HG02970 (cell line): ENCODE measurements around the gene STARD9.
"Not testable (repeated sequence)": the region's sequence is repeated elsewhere in the genome, so short reads cannot be mapped to it uniquely, and the experiment has no call there.

Source experiments
- ATAC-seq: cut with Tn5 transposase; IDR thresholded peaks from one replicate; pipeline ENCODE4 v1.9.1; 2021; ENCODE audit warnings: mild to moderate bottlenecking, moderate library complexity, moderate number of reproducible peaks; ENCODE audit not compliant: unreplicated experiment, low FRiP score

Gene STARD9

DNA sequence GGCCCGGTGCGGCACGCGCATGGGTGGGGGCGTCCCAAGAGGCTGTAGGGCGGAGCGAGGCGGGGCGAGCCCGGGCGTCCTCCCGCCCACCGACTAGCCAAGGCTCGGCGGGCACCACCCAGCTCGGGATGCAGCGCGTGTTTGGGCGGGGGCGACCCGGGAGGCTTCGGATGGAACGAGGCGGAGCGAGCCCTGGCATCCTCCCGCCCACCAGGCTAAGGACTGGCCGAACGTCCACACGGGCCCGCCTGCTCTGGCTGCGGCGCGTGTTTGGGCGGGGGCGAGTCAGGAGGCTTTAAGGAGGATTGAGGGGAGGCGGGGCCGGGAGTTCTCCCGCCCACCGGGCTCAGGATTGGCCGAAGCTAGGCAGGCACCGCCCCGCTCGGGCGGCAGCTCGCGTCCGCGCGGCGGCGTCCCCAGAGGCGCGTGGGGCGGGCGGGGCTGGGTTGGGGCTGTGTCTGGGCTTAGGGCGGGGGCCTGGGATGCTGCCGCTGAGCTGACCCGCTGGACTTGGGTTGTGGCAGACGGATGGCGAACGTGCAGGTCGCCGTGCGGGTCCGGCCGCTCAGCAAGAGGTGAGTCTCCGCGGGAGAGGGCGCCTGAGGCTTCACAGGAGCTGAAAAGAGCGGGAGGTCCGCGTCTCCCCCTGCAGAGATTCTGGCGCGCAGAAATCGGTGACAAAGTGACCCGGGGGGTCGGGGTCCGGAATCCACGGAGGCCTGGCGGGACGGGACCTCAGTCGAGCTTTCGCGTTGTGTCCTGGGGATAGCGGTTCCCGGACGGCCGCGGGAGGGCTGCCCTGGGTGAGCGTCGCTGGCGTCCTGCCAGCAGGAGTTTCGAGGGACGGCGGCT, at the start of gene STARD9:
Gene STARD9, plus strand, starts transcription at position 419 of the 852 bp plus-strand sequence. Its CDS starts 110 bp downstream, at position 529.
- peak; percentile 91 for ATAC-seq

DNA sequence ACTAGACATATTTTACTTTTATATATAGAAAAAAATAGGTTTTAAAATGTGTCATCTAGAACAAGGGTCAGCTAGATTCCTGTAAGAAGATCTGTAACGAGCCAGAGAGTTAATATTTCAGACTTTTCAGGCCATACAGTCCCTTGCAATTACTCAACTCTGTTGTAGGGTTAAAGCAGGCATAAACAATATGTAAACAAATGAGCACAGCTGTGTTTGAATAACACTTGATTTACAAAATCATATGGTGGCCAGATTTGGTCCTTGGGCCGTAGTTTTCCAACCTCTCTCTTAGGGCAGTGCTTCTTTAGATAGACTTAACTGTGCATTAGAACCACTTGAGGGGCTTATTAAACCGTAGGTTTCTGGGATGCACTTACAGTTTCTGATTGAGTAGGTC, 46.4 kb upstream of the STARD9 start:
- no peak for ATAC-seq

DNA sequence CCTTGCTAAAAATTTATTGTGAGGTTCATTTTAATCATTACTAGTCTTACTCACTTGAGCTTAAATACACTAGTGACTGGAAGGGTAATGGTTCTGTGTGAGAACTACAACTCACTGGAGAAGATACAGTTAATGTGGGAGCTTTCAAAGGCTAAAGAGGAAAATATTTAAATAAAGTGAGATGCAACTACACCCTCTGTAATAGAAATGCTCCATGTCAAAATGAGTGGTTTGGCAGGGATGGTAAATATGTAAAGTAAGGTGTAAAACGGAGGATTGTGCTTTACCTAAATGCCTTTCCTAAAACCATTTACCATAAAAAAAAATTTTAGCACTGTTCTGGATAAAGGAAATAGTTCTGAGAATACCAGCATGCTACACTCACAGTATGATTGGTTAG, 42.2 kb upstream of the STARD9 start:
- no peak for ATAC-seq

DNA sequence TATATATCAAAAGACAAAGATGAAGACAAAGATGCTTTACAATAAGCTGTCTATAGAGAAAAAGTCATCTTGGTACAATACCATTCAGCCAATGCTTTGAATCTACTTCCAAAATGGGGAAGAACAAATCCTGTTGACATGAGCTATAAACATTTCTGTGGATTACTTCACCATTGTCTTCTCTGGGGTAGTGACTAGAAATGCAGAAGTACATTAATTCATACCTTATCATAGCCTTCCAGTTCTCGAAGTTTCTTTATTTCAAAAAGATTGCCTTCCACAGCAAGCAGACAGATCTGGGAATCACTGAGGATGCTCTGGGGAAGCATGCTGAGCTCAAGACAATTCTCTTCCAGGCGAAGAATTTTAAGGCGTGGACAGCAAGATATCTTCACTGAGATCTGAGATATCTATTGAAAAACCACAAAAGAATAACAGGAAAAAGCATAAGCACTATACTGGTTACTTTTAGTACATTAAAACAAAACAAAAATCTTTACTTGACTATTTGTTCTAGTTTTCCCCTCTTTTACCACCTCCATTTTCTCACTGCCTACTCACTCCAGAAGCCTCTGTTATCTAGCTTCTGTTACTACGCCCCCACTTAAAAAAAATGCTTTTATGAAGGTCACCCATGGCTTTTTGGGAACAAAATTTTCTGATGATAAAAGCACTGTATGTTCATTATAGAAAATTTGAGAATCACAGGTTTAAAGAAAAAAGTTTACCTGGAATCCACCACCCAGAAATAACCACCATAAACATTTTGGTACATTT, 30.4 kb upstream of the STARD9 start:
- no peak for ATAC-seq

DNA sequence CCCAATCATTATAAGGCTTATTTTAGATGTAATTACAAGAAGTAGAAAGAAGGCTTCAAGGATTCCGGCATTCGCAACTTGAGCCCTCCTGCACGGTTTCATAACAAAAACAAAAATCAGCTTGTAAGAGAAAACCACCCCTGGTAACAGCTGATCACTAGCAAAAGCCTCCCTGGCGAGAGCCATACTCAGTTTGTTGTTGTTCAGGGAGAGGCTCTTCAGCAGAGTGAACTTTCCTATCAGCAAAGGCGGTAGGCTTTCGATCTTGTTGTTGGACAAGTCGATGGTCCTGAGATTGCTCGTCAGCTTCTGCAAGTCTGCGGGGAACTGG, 27.5 kb upstream of the STARD9 start:
- ATAC-seq, result no peak

DNA sequence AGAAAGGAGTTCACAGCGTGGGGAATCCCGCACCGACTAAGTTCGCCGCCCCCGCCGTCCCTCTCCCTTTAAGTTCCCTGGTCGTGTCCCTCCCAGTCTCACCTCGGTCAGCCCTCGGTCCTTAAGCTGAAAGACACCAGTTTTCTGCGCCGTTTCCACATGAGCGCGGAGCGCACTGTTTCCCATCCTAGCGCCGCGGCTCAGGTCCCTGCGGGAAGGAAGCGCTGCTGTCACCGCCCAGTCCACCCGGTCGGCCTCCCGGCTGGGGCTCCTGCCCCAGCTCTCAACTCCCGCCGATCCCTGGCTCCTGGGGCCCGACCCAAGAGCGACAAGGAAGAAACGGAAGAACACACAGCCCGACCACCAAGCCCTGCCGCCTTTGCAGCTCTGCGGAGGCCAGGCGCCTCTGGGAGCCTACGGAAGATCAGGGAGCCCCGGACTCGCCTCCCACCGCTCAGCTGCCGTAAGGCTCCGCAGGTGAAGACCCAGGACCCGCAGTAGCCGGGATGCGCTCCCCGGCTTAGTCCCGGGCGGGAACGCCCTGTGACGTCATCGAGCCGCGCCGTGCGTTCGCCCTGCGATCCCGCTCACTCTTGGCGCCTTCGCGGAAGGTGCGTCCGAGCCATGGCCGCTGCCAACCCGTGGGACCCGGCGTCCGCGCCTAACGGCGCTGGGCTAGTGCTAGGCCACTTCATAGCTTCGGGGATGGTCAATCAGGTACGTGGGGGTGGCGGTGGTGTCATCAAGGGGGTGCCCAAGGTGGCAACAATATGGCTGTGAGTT, 27.0 kb upstream of the STARD9 start, which contains the start of the genes HAUS2 and LRRC57:
Gene HAUS2, plus strand, starts transcription at position 590 of the 783 bp plus-strand sequence. Its CDS starts 35 bp downstream, at position 625.
Gene LRRC57, minus strand, starts transcription at position 545 of the 783 bp plus-strand sequence. Its CDS starts 359 bp downstream, at position 186.
- peak; percentile 80 for ATAC-seq

GRCh38 chr15:42549032-42549491, 26.3 kb upstream of the STARD9 start:
- peak; percentile 44 for ATAC-seq

- no peak for ATAC-seq
These were observed 25.5 kb upstream of the STARD9 start for GRCh38 chr15:42549741-42550392.

GRCh38 chr15:42553554-42553953, 21.9 kb upstream of the STARD9 start:
- ATAC-seq, result no peak

GRCh38 chr15:42556550-42557207, 18.7 kb upstream of the STARD9 start:
- not testable (repeated sequence) for ATAC-seq

DNA sequence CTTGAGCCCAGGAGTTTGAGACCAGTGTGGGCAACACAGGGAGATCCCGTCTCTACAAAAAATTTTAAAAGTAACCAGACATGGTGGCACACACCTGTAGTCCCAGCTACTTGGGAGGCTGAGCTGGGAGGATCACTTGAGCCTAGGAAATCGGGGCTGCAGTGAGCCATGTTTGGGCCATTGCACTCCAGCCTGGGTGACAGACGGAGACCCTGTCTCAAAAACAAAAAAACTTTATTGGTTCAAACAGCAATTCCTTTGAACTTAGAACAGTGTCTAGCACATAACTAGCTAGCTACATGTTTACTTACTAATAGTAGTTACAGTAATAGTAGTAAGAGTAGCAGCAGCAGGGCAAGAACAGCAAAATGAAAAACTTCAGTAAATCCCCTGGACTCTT, 16.7 kb upstream of the STARD9 start:
- ATAC-seq, result no peak

GRCh38 chr15:42576040-42576594, 711 bp downstream of the STARD9 start:
- ATAC-seq, result no peak

- no peak for ATAC-seq
These were observed 1.4 kb downstream of the STARD9 start for GRCh38 chr15:42576776-42577175.

DNA sequence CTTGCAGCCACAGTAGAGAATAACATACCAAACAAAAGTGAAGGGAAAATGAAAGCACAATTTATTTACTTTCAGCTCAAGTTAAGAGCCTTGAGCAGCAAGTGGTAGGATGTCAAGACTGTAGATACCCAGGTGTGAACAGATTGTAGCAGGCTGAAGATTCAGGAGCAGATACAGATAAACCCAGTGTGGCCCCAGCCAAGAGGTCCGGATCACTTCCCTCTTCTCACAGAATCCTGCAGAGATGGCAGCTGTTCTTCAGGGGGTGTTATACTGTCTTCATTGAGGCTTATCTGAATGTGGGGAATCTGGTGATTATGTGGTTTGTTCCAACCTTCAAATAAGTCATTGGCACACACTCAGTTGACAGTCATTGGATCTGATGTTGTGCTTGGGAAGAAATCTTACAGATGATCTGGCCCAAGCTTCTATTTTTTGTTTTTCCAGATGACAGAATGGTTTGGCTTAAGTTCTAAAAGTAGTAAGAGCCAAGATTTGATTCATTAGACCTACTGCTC, 2.2 kb downstream of the STARD9 start:
- no peak for ATAC-seq

DNA sequence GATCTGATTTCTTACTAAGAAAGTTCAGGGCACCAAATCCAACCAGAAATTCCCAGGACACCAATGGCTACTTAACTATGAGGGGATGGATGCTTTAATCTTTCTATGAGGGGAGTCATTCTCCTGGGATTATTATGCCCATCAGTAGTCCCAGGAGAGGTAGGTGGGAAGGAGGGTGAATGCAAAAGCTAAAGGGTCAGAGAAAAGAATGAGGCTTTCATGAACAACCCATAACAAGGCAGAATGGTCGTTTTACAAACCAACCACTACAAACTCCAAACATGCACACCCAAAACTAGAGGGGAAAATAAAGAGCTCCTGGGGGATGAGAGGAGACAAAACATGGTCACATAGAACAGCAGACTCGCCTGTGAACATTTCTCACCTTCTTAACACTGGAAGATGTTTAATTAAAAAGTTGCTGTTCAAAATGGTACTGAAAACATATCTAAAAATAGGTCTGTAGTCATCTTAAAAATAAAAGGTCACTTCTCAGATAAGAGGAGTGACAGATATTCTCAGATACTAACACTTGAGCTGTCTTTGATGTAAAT, 3.7 kb downstream of the STARD9 start:
- ATAC-seq, result no peak

GRCh38 chr15:42581272-42581730, 5.9 kb downstream of the STARD9 start:
- peak; percentile 57 for ATAC-seq

GRCh38 chr15:42582569-42583375, 7.4 kb downstream of the STARD9 start:
- ATAC-seq, result no peak
